ENCODE results near the gene RNASEH2C. TPM values are rescaled to one million over a fixed set of nuclear protein-coding genes. Genes with fewer than 3 reads are reported as not detected.

The RNASEH2C gene
- total and polyA plus RNA-seq, 2 of the 13 experiments (the other 11 are each of a cell fraction or from before 2014, with no cell fraction given), result 27.4 to 50.9 TPM

DNA sequence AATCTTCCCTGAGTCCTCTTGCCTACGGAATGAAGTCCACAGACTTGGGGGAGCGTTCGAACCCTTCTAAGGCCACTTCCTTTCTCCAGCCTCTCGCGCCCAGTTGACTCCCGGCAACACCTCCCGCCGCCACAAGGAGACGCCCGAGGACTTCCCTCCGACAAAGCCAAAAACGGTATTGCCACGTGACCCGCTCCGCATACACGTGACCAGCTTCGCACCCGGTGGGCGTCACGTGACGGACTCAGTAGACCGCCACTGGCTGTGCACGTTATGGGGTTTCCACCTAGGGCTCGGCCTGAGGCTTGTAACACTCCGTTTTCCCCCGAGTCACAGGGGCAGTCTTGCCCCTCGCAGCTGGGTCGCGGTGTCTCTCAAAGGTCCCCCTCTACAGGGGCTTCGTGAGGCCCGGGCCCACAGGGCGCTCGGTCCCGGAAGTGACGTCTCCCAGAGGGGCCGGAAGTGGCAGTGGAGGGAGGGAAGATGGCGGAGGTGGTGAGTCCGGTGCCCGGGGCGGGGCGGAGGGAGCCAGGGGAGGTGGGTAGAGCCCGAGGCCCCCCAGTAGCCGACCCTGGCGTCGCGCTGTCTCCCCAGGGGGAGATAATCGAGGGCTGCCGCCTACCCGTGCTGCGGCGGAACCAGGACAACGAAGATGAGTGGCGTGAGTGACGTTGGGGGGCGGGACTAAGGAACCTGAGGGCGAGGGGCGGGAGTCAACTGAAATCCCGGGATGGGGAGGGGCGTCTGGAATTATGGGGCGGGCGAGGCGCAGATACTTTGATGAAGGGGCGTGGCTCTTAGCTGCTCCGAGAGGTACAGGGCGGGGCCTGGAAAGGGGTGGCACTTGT is 8.6 kb downstream of the RNASEH2C start, which contains the start of gene KAT5 (continued):
- TF ChIP-seq ZNF724P (CRISPR knock-in tag; IDR thresholded peaks at IDR 0.05; ENCODE audit: borderline replicate concordance) (no peak), HES4 (CRISPR knock-in tag; IDR thresholded peaks at IDR 0.05; ENCODE audit: borderline replicate concordance) (peak; percentile 87), ZNF572 (CRISPR knock-in tag; IDR thresholded peaks at IDR 0.05) (0 out of 2 replicates have a peak, but pooled peaks have one; percentile 79), ZSCAN31 (CRISPR knock-in tag; IDR thresholded peaks at IDR 0.05; ENCODE audit: low read depth) (peak; percentile 97), MAF1 (CRISPR knock-in tag; IDR thresholded peaks at IDR 0.05; ENCODE audit: borderline replicate concordance) (no peak; the same call in 1 of the 2 replicates), ZNF431 (CRISPR knock-in tag; IDR thresholded peaks at IDR 0.05; ENCODE audit: borderline replicate concordance, low read depth) (peak; percentile 88), JUND (CRISPR knock-in tag; IDR thresholded peaks at IDR 0.05) (peak; percentile 52), RCOR2 (CRISPR knock-in tag; IDR thresholded peaks at IDR 0.05) (no peak), RARG (CRISPR knock-in tag; IDR thresholded peaks at IDR 0.05; ENCODE audit: low read depth) (0 out of 2 replicates have a peak, but pooled peaks have one; percentile 60), NONO (IDR thresholded peaks at IDR 0.05) (no peak), NONO (CRISPR knock-in tag; conservative IDR thresholded peaks at IDR 0.05) (peak; percentile 90), ZNF430 (CRISPR knock-in tag; IDR thresholded peaks at IDR 0.05) (peak; percentile 85; the same call in 1 of the 2 replicates), FOXJ3 (CRISPR knock-in tag; IDR thresholded peaks at IDR 0.05; ENCODE audit: borderline replicate concordance) (no peak), RFX3 (CRISPR knock-in tag; IDR thresholded peaks at IDR 0.05) (0 out of 2 replicates have a peak, but pooled peaks have one; percentile 33), NCOA2 (CRISPR knock-in tag; IDR thresholded peaks at IDR 0.05) (peak; percentile 31; the same call in 1 of the 2 replicates), XRCC5 (optimal IDR thresholded peaks at IDR 0.05; ENCODE audit: low read length) (peak; percentile 50), RFXANK (CRISPR knock-in tag; IDR thresholded peaks at IDR 0.05) (peak; percentile 79; the same call in 1 of the 2 replicates), RBFOX2 (IDR thresholded peaks at IDR 0.05; ENCODE audit: low read depth, low read length) (peak; percentile 96), ZNF607 (CRISPR knock-in tag; IDR thresholded peaks at IDR 0.05; ENCODE audit: borderline replicate concordance) (peak; percentile 98), KDM5A (IDR thresholded peaks at IDR 0.05; ENCODE audit: borderline replicate concordance, low read length) (peak; percentile 97), TOE1 (CRISPR knock-in tag; IDR thresholded peaks at IDR 0.05) (peak; percentile 97), SMAD3 (CRISPR knock-in tag; IDR thresholded peaks at IDR 0.05) (peak; percentile 98), ZNF7 (CRISPR knock-in tag; IDR thresholded peaks at IDR 0.05) (no peak)
- TF ChIP-seq, protein P1, sequence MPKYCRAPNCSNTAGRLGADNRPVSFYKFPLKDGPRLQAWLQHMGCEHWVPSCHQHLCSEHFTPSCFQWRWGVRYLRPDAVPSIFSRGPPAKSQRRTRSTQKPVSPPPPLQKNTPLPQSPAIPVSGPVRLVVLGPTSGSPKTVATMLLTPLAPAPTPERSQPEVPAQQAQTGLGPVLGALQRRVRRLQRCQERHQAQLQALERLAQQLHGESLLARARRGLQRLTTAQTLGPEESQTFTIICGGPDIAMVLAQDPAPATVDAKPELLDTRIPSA (CRISPR knock-in tag; IDR thresholded peaks at IDR 0.05; ENCODE audit: borderline replicate concordance), result 0 out of 2 replicates have a peak, but pooled peaks have one; percentile 43
- TF ChIP-seq, protein P2, sequence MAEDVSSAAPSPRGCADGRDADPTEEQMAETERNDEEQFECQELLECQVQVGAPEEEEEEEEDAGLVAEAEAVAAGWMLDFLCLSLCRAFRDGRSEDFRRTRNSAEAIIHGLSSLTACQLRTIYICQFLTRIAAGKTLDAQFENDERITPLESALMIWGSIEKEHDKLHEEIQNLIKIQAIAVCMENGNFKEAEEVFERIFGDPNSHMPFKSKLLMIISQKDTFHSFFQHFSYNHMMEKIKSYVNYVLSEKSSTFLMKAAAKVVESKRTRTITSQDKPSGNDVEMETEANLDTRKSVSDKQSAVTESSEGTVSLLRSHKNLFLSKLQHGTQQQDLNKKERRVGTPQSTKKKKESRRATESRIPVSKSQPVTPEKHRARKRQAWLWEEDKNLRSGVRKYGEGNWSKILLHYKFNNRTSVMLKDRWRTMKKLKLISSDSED (CRISPR knock-in tag; IDR thresholded peaks at IDR 0.05), result peak; percentile 75; the same call in 1 of the 2 replicates
- TF ChIP-seq, protein P3, sequence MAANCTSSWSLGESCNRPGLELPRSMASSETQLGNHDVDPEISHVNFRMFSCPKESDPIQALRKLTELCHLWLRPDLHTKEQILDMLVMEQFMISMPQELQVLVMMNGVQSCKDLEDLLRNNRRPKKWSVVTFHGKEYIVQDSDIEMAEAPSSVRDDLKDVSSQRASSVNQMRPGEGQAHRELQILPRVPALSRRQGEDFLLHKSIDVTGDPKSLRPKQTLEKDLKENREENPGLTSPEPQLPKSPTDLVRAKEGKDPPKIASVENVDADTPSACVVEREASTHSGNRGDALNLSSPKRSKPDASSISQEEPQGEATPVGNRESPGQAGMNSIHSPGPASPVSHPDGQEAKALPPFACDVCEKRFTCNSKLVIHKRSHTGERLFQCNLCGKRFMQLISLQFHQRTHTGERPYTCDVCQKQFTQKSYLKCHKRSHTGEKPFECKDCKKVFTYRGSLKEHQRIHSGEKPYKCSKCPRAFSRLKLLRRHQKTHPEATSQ (CRISPR knock-in tag; IDR thresholded peaks at IDR 0.05; ENCODE audit: borderline replicate concordance), result peak; percentile 78; the same call in 1 of the 2 replicates
- TF ChIP-seq, protein P4, sequence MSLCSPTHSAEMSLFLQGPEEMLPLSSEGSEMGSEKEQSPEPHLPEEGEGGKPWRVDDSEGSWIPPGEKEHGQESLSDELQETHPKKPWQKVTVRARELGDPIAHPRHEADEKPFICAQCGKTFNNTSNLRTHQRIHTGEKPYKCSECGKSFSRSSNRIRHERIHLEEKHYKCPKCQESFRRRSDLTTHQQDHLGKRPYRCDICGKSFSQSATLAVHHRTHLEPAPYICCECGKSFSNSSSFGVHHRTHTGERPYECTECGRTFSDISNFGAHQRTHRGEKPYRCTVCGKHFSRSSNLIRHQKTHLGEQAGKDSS (CRISPR knock-in tag; IDR thresholded peaks at IDR 0.05; ENCODE audit: borderline replicate concordance, low read depth), result peak; percentile 89; the same call in 1 of the 2 replicates
